ENCODE data around the gene ABLIM2. TPM values are rescaled to one million over a fixed set of nuclear protein-coding genes. Genes with fewer than 3 reads are reported as not detected.

Gene ABLIM2
- total RNA-seq, 3 donors from 2014 or later, result 0.26 to 0.54 (median 0.30) TPM

DNA sequence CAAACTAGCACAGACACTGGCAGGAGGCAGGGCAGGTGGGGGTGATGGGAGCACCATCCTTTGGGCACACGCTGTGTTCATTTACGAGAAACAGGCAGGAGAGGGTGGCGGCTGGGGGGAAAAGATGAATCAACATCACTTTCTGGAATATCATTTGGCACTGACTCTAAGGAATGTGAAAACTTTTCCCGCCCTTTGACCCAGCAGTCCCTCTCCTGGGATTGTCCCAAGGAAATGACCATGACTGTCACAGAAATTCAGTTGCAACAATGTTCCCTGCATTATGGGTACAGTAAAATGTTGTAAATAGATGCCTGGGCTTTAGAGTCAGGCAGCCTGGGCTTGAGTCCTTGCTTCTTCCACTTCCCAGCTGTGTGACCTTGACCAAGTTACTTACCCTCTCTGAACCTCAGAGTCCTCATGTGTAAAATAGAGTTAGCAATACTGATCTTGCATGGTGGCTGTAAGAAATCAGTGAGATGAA is 58.6 kb downstream of the ABLIM2 start:
- ATAC-seq (no peak), DNase-seq (no peak)
- Mint-ChIP-seq H3K27me3 (ENCODE audit: low read depth) (no peaks in the 10 kb centered on the region), H3K36me3 (ENCODE audit: insufficient read depth) (peaks cover 8% of the 10 kb centered on the region), H3K4me3 (no peak overlapping the region), H3K4me1 (ENCODE audit: low read depth) (no peaks in the 10 kb centered on the region), H3K9me3 (peaks cover 7% of the 10 kb centered on the region)

DNA sequence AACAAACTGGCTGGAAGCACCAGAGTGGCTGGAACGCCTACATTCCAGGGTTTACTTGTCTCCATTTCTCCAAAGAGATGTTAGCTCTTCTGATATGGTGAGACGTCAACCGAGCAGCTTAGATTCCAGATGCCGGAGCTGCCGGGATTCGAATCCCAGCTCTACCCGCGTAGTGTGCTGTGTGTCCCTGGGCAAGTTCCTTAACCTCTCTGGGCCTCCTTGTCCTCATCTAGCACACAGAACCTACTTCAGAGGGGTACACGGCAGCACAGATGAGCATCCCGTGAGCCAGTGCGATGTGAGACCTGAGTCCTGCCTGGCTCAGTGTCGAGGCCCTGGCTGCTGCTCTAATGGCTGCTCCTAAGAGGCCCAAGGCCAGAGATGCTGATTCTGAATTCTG is 60.1 kb downstream of the ABLIM2 start:
- Mint-ChIP-seq H3K27me3 (ENCODE audit: low read depth) (no peaks in the 10 kb centered on the region), H3K4me3 (no peak overlapping the region), H3K36me3 (ENCODE audit: insufficient read depth) (peaks cover 13% of the 10 kb centered on the region), H3K4me1 (ENCODE audit: low read depth) (no peaks in the 10 kb centered on the region), H3K9me3 (peaks cover 19% of the 10 kb centered on the region)
- DNase-seq, result no peak
- no peak for ATAC-seq

DNA sequence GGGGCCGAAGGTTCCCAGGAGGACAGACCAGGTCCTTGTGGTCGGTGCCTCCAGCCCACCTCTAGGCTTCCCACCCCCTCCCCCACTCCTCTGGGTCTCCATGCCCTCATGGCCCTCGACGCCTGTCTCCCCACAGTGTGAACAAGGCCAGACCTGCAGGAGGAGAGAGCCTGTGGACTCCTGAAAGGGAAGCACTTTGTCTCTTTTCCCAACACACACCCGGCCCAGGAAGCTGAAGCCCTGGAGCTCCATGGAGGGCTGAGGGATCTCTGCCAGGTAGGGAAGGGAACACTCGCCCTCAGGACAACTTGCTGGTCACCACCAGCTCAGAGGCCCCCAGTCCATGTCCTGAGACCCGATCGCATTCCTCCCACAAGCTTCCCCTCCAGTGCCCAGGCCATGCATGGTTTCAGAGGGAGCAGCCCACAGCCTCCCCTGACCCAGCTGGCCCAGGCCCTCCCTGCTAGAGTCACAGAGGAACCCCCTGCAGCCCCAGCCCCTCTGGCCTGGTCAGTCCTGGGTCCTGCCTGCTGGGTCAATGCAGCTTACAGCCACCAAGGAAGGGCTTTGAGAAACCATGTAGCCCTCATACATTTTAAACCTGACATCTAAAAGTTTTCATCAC is 60.8 kb downstream of the ABLIM2 start:
- H3K27me3 Mint-ChIP-seq (ENCODE audit: low read depth), result no peaks in the 10 kb centered on the region
- peaks cover 22% of the 10 kb centered on the region for H3K9me3 Mint-ChIP-seq
- no peaks in the 10 kb centered on the region for H3K4me1 Mint-ChIP-seq (ENCODE audit: low read depth)
- ATAC-seq (no peak), DNase-seq (no peak)
- no peak overlapping the region for H3K4me3 Mint-ChIP-seq
- peaks cover 13% of the 10 kb centered on the region for H3K36me3 Mint-ChIP-seq (ENCODE audit: insufficient read depth)

DNA sequence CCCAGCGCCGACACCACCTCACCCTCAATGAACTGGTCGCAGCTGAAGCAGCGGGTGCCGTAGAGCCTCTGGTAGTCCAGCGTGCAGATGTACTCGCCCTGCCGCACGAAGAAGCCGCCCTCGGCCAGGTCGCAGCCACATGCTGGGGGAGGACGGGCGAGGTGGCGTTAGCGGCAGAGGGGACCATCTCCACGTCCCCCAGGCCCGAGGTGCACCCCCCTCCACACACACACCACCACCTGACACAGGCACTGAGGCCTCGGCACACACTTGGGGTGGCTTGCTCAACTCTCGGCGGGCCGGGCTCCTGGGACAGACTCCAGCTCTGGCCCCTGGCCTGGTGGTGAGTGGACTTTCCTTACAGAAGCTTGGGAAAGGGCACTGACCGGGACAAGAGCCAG is 61.5 kb downstream of the ABLIM2 start:
- H3K36me3 Mint-ChIP-seq (ENCODE audit: insufficient read depth), result peaks cover 13% of the 10 kb centered on the region
- peaks cover 22% of the 10 kb centered on the region for H3K9me3 Mint-ChIP-seq
- no peak overlapping the region for H3K4me3 Mint-ChIP-seq
- no peak for DNase-seq
- no peaks in the 10 kb centered on the region for H3K4me1 Mint-ChIP-seq (ENCODE audit: low read depth)
- H3K27me3 Mint-ChIP-seq (ENCODE audit: low read depth), result no peaks in the 10 kb centered on the region
- no peak for ATAC-seq

DNA sequence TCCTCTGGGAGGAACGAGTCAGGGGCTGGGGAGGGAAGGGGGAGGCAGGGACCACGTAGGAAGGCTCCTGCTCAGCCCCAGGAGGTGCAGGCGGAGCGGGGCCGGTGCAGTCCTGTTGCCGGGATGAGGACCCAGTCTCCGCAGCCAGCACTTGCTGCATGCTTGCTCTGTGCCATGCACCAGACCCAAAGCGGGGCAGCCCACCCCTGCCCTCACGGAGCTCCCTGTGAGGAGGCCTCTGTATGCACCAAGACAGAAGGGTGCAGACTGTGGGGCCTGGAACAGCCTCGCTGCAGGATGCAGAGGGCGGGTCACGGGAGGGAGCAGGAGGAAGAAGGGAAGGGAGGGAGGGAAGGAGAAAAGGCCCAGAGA is 61.9 kb downstream of the ABLIM2 start:
- H3K36me3 Mint-ChIP-seq (ENCODE audit: insufficient read depth), result peaks cover 13% of the 10 kb centered on the region
- no peaks in the 10 kb centered on the region for H3K27me3 Mint-ChIP-seq (ENCODE audit: low read depth)
- no peak for DNase-seq
- no peak for ATAC-seq
- H3K9me3 Mint-ChIP-seq, result peaks cover 22% of the 10 kb centered on the region
- no peak overlapping the region for H3K4me3 Mint-ChIP-seq
- H3K4me1 Mint-ChIP-seq (ENCODE audit: low read depth), result no peaks in the 10 kb centered on the region

DNA sequence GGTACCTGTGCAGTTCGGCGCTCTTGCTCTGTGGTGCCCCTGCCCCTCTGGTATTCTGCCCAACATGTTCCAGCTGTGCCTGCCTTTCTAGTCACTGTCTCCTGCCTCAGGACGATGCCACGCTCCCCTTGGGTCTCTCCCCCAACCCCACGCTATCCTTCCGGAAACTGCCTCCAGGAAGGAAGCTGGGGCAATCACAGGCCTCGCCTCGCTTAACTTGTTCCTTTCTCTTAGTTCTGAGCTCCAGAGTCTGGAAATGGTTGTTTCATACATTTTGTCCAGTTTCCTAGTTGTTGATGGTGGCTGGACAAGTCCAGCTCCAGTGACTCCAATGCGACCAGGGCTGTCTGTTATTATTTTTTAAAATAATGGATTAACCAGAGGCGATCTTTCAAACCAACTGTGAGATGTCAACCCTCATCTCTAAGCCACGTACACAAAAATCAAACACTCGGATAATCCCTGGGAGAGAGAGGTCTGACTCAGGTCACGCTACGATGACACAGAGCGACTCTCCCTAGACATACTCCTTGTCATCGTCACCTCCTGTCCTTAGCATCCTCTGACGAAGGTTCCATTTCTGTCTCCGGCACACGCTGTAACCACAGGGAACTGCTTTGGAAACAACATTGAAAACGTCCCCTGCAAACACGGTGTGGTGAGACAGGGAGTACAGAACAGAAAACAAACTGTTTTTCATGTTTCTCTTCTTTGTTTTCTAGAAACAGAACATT is 62.5 kb downstream of the ABLIM2 start:
- Mint-ChIP-seq H3K4me3 (no peak overlapping the region), H3K36me3 (ENCODE audit: insufficient read depth) (peaks cover 13% of the 10 kb centered on the region), H3K4me1 (ENCODE audit: low read depth) (no peaks in the 10 kb centered on the region), H3K9me3 (peaks cover 22% of the 10 kb centered on the region), H3K27me3 (ENCODE audit: low read depth) (no peaks in the 10 kb centered on the region)
- DNase-seq (no peak), ATAC-seq (no peak)

DNA sequence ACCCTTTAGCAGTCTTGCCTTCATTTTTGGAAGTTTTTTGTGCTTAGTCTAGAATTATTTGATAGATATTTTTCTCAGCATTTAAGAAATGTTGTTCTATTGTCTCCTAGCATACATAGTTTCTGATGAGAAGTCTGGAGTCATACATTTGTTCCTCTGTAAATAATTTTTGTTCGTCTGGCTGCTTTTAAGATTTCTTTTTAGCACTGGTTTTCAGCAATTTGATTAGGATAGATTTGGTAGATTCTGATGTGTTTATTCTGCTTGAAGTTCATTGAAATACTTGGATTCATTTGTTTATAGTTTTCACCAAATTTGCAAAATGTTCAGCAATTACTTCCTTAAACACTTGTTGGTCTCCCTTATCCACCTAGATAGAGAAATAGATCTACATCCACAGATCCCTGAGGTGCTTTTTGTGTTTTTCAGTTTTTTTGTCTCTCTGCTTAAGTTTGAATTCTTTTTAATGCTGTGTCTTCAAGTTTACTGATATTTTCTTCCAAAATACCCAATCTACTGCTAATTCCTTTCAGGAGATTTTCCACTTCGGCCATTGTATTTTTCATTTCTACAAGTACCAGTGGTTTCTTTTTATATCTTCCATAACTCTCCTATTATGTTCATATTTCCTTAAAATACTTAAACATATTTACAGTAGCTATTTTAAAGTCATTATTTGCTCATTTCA is 64.9 kb downstream of the ABLIM2 start:
- Mint-ChIP-seq H3K9me3 (peaks cover 22% of the 10 kb centered on the region), H3K4me1 (ENCODE audit: low read depth) (no peaks in the 10 kb centered on the region), H3K27me3 (ENCODE audit: low read depth) (no peaks in the 10 kb centered on the region), H3K36me3 (ENCODE audit: insufficient read depth) (peaks cover 13% of the 10 kb centered on the region), H3K4me3 (no peak overlapping the region)
- ATAC-seq (no peak), DNase-seq (no peak)

DNA sequence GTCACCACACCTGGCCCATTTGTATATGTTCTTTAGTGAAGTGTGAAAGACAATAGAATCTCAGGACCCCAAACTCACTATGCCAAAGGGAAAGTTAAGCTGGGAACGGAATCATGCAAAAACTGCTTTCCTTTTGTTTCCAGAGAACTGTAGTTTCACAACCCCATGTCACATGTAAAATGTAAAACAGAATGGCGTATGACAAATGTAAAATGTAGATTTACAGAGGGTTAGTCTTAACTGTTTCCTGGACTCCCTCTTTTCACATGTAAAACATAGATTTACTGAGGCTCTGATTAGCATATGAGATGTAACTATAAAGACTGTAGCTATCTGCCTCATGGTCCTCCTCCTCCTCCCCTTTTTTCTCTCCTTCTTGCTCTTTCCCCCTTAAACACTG is 66.3 kb downstream of the ABLIM2 start:
- peaks cover 13% of the 10 kb centered on the region for H3K36me3 Mint-ChIP-seq (ENCODE audit: insufficient read depth)
- no peak overlapping the region for H3K4me3 Mint-ChIP-seq
- peaks cover 22% of the 10 kb centered on the region for H3K9me3 Mint-ChIP-seq
- DNase-seq, result no peak
- H3K4me1 Mint-ChIP-seq (ENCODE audit: low read depth), result no peaks in the 10 kb centered on the region
- no peaks in the 10 kb centered on the region for H3K27me3 Mint-ChIP-seq (ENCODE audit: low read depth)
- ATAC-seq, result no peak

DNA sequence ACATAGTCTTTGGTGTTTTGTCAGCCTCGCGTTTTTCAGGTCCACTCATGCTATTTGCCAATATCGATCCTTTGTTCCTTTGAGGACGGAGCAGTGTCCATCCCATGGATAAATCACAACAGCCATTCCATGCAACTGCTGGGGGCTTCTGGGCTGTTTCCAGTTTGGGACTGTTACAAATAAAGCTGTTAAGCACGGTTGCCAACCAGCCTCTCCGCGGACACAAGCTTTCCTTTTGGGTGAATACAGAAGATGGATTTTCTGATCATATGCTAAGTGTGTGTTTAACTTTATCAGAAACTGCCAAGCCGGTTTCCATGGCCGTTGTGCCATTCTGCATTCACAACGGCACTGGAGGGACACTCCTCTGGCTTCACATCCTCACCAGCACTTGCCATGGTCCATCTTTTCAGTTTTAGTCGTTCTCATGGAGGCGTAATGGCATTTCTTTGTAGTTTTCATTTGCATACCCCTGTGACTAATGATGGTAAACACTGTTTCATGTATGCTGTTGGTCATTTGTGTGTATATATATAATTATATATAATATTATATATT is 67.8 kb downstream of the ABLIM2 start:
- Mint-ChIP-seq H3K4me3 (no peak overlapping the region), H3K9me3 (peaks cover 19% of the 10 kb centered on the region), H3K4me1 (ENCODE audit: low read depth) (no peaks in the 10 kb centered on the region), H3K36me3 (ENCODE audit: insufficient read depth) (peaks cover 10% of the 10 kb centered on the region), H3K27me3 (ENCODE audit: low read depth) (no peaks in the 10 kb centered on the region)
- ATAC-seq (no peak), DNase-seq (no peak)

DNA sequence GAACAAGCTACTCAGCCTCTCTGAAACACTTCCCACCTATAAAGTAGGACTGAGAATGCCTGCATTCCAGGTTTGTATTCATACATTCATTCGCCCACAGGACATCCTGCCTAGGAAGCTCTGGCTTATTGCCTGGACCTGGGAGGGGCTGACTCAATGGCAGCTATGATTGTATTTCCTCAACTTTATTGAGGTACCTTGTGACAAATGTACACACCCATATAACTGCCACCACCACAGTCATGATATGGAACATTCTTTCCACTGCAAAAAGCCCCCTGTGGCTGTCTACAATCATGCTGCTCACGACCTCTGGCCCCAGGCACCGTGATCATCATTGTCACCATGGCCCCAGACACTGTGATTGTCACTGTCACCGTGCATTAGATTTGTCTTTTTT is 68.3 kb downstream of the ABLIM2 start:
- ATAC-seq, result no peak
- H3K36me3 Mint-ChIP-seq (ENCODE audit: insufficient read depth), result peaks cover 6% of the 10 kb centered on the region
- no peaks in the 10 kb centered on the region for H3K4me1 Mint-ChIP-seq (ENCODE audit: low read depth)
- H3K27me3 Mint-ChIP-seq (ENCODE audit: low read depth), result no peaks in the 10 kb centered on the region
- peaks cover 16% of the 10 kb centered on the region for H3K9me3 Mint-ChIP-seq
- DNase-seq, result no peak
- H3K4me3 Mint-ChIP-seq, result no peak overlapping the region

DNA sequence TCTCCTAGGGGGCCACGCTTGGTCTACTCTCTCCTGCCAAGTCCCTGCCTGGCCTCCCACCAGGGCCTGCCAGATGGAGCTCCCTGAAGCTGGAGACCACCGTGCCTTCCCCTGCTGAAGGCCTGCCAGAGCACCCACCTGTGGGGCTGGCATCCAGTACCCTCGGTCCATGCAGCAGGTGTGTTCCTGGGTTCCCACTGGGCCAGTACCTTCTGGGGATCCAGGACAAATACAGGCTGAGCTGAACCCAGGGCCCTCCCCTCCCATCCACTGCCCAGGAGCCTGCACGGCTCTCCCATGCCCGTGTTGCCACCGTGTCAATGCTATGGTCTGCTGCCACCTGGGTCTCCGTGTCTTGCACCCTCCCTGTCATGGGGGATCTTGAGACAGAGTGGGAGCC is 68.8 kb downstream of the ABLIM2 start:
- Mint-ChIP-seq H3K27me3 (ENCODE audit: low read depth) (no peaks in the 10 kb centered on the region), H3K4me1 (ENCODE audit: low read depth) (no peaks in the 10 kb centered on the region), H3K4me3 (no peak overlapping the region), H3K36me3 (ENCODE audit: insufficient read depth) (peaks cover 6% of the 10 kb centered on the region), H3K9me3 (peaks cover 13% of the 10 kb centered on the region)
- DNase-seq (no peak), ATAC-seq (no peak)

DNA sequence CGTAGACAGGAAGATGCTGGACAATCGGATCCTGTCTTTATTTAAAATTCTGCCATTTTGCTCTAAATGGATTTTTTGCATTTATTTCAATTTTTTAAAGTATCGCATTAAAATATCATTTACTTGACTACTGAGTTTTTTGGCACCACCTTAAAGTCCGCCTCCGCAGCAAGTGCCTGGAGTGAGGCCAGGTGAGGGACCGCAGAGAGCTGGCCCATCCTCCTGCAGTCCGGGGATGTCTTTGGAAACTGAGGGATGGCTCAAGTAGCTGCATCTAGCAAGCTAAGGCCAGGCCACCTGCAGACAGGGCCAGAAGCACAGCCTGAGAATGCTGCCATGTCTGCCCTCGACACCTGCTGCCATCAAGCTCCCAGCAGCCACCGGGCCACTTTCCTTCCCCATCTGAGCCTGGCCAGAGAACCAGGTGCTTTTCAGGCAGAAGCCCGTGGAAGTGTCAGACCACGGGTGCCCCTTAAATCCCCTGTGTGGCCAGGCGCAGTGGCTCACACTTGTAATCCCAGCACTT is 69.6 kb downstream of the ABLIM2 start:
- ATAC-seq (no peak), DNase-seq (no peak)
- no peaks in the 10 kb centered on the region for H3K4me1 Mint-ChIP-seq (ENCODE audit: low read depth)

DNA sequence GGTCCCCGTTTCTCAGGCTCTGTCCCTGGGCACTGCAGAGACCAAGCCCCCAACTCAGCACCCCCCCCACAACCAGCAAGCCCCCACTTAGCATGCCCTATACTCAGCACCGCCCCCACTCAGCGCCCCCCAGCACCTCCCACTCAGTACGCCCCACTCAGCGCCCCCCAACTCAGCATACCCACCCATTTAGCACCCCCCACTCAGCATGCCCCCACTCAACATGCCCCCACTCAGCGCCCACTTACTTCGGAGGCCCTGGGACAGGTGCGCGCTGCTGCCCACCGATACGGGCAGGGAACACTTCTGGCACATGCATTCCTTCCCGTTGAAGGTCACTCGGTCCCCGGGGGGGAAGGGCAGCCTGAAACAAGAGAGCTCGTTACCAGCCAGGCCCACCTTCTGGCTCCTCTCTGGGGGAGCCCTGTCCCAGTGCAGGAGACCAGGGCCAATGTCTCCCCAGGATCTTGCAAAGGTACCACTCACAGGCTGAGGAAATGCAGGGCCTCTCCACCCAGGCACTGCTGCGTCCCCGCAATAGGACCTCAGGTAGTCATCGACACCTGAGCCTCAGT is 70.6 kb downstream of the ABLIM2 start:
- DNase-seq (no peak), ATAC-seq (no peak)
- Mint-ChIP-seq H3K27me3 (ENCODE audit: low read depth) (no peaks in the 10 kb centered on the region), H3K9me3 (no peaks in the 10 kb centered on the region), H3K4me3 (no peak overlapping the region), H3K36me3 (ENCODE audit: insufficient read depth) (no peaks in the 10 kb centered on the region), H3K4me1 (ENCODE audit: low read depth) (no peaks in the 10 kb centered on the region)

More for the DNA sequence above, 69.6 kb downstream of the ABLIM2 start:
- no peak overlapping the region for H3K4me3 Mint-ChIP-seq
- H3K36me3 Mint-ChIP-seq (ENCODE audit: insufficient read depth), result peaks cover 5% of the 10 kb centered on the region
- H3K9me3 Mint-ChIP-seq, result peaks cover 8% of the 10 kb centered on the region
- H3K27me3 Mint-ChIP-seq (ENCODE audit: low read depth), result no peaks in the 10 kb centered on the region

DNA sequence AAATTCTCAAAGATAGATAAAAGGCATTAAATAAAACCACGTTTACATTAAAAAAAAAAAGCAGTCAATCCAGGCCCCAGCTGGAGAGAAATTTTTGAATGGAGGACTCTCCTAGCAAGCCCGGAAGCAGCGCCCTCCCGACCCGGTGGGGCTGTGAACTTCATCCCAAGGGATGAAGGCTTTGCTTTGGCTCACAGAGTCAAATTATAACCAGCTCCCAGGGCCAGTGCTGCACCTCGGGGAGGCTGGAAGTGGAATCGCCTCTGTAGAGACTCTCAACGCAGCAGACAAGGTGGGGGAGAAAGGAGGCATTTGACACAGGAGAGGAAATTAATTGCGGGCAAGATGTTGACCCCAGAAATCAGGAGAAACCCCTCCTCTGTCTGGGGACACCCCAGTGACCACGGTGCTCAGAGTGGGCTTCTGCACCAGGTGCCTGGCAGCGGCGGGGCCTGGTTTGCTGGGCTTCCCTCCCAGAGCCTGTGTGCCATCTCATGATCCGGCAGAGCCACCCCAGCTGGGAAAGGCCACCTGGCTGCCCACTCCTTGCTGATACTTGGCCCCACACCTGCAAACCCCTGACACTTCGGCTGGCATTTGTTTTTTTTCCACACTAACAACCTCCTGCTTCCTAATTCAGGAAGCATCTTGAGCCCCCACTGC is 71.7 kb downstream of the ABLIM2 start:
- Mint-ChIP-seq H3K27me3 (ENCODE audit: low read depth) (no peaks in the 10 kb centered on the region), H3K9me3 (no peaks in the 10 kb centered on the region), H3K4me3 (no peak overlapping the region), H3K36me3 (ENCODE audit: insufficient read depth) (no peaks in the 10 kb centered on the region), H3K4me1 (ENCODE audit: low read depth) (no peaks in the 10 kb centered on the region)
- no peak for ATAC-seq
- DNase-seq, result no peak
